ENCODE data around the gene PHF21A.
"Not testable (repeated sequence)": the region's sequence is repeated elsewhere in the genome, so short reads cannot be mapped to it uniquely, and the experiment has no call there.

The PHF21A gene

DNA sequence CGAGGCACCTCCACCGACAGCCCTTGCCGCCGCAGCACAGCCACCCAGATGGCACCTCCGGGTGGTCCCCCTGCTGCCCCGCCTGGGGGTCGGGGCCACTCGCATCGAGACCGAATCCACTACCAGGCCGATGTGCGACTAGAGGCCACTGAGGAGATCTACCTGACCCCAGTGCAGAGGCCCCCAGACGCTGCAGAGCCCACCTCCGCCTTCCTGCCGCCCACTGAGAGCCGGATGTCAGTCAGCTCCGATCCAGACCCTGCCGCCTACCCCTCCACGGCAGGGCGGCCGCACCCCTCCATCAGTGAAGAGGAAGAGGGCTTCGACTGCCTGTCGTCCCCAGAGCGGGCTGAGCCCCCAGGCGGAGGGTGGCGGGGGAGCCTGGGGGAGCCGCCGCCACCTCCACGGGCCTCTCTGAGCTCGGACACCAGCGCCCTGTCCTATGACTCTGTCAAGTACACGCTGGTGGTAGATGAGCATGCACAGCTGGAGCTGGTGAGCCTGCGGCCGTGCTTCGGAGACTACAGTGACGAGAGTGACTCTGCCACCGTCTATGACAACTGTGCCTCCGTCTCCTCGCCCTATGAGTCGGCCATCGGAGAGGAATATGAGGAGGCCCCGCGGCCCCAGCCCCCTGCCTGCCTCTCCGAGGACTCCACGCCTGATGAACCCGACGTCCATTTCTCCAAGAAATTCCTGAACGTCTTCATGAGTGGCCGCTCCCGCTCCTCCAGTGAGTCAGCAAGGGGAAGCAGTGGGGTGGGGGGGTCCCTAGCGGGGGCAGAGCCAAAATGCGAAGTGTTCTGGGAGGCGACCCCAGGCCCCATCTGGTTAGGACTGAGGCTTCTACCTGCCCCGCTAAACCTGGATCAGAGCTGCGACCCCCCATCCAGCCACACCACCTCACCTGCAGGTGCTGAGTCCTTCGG, 218.5 kb downstream of the PHF21A start:
- no peak for DNase-seq (ENCODE audit: low spot score)

GRCh38 chr11:45901626-45902025, 219.6 kb downstream of the PHF21A start:
- peak; percentile 94 for DNase-seq (ENCODE audit: low spot score)

- DNase-seq (ENCODE audit: low spot score): peak; percentile 75
Observed at GRCh38 chr11:45900916-45901617, 220.2 kb downstream of the PHF21A start.

- DNase-seq (ENCODE audit: low spot score): not testable (repeated sequence)
Observed at GRCh38 chr11:45900175-45900800, 221.0 kb downstream of the PHF21A start.

DNA sequence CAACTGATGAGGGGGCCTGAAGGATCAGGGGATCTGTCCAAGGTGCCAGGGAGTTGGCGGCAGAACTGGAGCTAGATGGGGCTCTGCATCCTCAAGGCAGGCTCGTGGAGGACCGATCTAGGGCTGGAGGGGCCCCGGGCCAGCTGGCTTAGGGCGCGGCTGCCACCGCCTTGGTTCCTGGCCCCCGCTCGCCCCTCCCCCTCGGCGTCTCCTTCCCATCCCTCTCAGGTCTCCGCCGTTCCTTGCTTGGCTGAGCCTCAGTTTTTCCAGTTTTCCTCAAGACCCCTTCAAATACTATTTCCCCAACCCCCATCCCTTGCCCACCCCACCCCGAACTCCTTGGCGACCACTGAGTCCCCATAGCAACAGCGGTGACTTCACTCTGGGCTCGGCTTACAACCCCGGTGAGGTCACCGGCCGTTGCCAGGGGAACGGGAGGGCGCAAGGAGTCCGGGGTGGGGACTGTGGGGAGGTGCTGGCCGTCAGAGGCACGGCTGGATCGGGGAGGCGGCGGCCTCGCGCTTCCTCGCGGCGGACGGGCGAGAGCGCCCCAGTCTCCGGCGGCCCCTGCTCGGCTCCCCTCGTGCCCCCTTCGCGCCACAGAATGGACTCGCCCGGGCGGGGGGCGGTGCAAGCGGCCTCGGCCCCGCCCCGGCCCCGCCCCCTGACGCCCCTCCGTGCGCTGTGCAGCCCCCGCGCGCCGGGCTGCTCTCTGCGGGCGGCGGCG, 221.6 kb downstream of the PHF21A start:
- peak; percentile 96 for DNase-seq (ENCODE audit: low spot score)

DNA sequence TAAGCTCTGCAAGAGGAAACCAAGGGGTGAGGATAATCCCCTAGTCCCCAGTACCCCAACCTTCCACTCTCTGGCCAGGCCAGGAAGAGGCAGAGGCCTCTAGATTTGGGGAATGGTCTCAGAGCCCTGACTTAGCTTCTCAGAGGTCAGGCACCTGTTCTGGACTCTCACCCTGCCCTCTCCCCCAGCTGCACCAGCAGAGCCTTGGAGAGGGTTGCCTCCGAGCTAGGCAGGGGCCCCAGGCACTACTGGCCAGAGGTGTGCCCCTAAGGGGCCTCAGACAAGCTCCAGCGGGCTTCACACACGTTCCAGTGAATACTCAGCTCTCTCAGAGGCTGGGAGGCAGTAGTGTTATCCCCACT, 222.2 kb downstream of the PHF21A start:
- no peak for DNase-seq (ENCODE audit: low spot score)

DNA sequence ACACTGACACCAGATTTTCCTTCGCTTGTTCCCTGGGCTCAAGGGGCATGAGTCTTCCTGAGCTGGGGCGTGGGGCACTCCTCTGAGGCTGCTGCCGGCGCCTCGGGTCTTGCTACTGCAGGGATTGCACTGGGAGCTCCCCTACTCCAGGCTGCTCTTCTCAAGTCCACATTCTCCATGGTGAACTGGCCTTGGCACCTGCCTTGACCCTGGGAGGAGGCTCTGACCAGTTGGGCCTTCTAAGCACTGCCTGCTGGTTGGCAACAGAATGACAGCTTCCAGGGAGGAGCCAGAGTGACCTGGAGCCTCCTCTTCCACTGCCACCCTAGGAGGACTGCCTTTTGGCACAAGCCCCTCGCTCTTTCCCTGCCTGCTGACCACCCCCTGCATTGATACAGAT, 223.7 kb downstream of the PHF21A start:
- DNase-seq (ENCODE audit: low spot score): no peak

GRCh38 chr11:45896422-45896984, 224.8 kb downstream of the PHF21A start:
- peak; percentile 46 for DNase-seq (ENCODE audit: low spot score)

DNA sequence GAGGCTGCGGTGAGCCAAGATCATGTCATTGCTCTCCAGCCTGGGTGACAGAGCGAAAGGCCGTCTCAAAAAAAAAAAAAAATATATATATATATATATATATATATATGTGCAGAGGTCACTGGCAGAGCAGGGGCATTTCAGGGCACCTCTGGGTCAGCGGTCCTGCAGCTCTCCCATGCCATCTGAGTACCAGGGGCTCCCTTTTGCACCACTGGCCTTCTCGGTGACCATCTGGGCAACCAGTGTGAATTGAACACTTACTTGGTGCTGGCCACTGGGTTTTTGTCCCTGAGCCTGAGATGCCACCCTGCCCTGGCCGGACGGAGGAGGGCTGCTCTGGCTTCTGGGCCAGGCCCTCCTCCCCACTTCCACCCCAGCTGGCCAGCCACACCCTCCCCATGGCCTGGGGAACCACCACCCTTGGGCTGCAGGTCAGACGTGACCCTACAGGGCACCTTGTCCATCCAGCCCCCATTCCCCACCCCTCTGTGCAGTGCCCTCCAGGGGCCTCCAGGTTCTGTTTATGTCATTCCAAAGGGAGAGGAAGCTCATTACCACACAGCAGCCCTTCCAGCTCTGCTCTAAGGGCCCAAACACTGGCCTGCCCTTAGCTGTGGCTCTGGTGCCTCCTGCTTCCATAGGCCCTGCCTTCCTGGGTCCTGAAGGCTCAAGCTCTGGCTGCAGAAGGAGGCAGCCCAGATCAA, 225.5 kb downstream of the PHF21A start:
- DNase-seq (ENCODE audit: low spot score): no peak

DNA sequence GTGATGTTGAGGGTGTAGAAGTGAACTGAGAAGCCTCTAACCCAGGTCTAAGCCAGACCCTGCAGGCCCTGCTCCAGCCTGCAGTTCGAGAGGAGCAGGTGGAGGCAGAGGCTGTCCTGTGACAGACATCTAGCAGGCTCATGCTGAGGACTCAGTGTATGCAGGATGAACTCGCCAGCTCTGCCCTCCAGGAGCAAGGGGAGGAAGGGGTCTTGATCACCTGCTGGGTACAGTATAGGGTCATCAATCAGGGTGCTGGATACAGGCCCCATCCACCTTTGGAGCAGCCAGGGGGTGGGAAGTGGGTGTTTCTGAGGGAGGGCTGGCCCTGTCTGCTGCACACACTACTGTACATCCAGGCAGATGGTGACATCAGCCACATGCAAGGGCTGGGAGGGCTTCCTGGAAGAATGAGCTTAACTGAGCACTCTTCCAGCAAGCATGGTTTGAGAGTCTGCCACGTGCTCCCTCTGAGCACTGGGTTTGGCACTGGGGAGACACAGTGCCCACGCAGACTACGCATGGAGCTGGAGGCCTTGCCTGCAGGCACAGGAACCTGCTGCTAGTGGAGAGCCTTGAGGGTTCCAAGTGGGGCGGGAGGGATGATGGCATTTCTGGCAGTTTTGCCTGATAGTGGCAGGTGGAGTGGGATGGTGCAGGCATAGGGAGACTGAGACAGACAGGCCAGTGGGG, 226.6 kb downstream of the PHF21A start:
- DNase-seq (ENCODE audit: low spot score): peak; percentile 66

DNA sequence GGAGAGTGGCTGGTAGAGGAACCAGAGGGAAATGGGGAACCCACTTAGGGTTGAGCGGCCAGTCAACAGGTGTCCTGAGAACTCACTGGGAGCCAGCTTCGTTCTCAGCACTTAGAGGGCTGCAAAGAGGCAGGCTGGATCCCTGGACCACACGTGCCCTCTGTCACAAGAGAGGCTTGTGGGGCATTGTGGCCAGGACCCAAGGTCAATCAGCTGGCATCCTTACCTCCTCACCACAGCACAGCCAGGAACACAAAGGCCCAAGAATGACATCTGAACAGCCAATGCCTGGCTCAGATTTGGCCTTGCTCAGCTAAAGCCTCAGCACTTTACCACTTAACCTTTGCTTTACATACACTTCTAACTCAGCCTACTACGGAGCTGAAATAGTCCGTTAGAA, 228.4 kb downstream of the PHF21A start:
- DNase-seq (ENCODE audit: low spot score): no peak

- no peak for DNase-seq (ENCODE audit: low spot score)
Observed at GRCh38 chr11:45890886-45891550, 230.2 kb downstream of the PHF21A start.

DNA sequence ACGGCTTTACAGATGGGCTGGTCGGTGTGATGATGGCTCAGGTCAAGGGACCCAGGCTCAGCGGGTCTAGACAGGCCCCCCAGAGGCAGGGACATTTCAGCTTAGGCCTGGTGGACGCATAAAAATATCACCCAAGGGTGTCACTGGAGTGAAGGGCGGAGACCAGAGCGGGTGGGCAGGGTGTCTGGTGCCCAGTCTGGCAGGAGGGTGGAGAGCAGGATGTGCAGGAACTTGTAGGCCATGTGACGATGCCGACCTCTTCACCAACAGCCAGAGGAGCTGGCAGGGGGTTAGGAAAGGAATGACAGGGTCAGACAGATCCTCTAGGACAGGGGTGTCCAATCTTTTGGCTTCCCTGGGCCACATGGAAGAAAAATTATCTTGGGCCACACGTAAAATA, 231.3 kb downstream of the PHF21A start:
- no peak for DNase-seq (ENCODE audit: low spot score)

DNA sequence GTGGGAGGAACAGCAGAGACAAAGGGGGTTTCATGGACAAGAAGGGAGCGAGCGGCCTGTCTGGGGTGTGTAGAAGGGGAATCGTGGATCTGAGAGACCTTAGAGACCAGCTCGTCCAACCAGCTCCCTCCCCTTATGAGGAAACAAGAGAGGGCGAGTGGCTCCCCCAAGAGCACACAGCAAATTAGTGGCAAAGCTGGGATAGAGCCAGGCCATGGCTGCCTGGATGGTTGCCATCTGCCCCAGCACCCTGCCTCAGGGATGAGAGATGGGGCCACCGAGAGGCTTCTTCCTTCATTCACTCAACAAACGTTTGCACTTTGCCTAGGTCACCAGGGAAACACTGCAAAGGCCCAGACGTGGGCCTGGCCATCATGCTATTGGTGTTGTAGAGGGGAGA, 231.7 kb downstream of the PHF21A start:
- DNase-seq (ENCODE audit: low spot score): no peak

DNA sequence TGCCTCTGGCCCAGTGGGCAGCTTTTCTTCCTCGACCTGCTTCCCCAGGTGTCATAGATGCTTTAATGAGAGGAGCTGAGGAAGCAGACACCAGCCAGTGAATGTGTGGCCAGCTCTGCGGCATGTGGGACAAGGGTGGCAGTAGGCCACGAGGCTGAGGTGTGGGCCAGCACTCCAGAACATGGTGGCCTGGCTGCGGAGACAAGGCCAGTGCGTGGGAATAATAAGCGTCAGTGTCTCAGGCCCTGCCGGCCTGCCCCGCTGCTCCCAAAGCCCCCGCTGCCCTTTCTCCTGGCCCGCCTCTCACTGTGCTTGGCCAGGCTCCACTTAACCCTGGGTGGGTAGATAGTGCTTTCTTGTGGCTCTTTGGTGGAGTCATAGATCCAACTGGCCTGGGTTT, 233.7 kb downstream of the PHF21A start:
- no peak for DNase-seq (ENCODE audit: low spot score)

DNA sequence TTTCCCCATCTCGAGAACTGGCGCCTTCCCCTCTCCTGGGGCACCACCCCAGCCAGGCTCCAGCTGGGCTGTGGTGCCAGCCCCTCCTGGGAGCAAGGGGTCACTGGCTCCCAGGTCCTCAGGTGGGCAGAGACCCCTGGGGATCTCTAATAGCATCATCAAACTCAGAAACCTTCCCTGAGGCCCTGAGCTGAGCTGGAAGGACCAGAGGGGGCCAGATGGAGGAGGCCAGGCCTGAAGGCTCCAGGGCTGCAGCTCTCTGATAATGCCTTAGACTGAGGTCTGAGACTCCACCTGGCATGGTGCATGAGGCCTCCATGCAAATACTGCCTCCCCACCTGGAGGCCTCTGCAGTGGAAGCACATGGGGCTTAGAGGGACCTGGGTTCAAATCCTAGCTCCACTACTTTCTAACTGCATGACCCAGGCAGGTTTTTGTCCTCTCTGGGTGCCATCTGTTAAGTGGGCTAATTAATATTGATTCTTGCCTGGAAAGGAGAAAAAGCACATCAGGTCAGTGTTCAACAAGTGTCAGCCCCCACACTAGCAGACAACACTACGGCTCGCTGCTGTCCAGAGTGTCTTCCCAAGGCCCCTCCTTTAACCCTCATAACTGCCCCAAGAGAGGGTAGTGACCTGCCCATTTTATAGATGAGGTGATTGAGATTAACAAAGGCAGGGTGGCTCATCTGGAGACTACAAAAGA, 234.3 kb downstream of the PHF21A start:
- DNase-seq (ENCODE audit: low spot score): no peak

DNA sequence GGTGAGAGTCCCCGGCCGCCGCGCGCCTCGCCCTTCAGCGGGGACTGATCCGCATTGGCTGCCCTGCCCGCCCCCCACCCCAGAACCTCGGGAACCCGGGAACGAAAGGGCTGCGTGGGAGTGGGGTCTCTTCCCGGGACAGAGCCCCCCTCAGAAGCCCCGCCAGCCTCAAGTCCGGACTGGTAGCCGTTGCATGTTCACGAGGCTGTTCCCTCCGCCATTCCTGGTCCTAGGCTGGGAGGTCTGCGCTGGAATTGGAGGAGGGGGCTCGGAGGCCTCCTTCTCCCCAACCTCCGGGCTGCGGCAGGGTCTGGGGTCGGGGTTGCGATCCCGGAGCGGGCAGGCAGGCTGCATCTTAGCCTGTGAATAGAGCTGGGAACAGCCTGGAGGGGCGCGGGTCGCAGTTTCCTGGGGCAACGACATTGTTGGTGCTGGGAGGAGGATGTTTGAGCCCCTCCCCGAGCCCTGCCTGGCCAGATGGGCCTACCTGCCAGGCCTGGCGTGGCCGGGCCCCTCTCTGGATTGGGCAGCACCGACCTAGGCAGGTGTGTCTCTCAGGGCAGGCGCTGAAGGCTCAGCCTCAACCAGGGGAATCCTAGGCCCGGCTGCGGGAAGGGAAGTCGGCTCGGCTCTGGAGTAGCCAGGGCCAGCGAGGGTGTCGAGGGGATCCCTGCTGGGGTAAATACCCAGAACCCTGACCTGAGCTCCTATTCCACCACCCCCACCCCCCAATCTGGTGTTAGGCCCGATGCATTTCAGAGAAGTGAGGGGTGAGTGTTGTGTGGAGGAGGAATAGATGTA, 235.1 kb downstream of the PHF21A start:
- DNase-seq (ENCODE audit: low spot score): no peak

- peak; percentile 56 for DNase-seq (ENCODE audit: low spot score)
Observed at GRCh38 chr11:45885274-45885920, 235.9 kb downstream of the PHF21A start, which contains the start of gene MAPK8IP1. MAPK8IP1 (plus strand) TSS chr11:45885651; CDS start chr11:45885821, 170 bp downstream.

Data from Ammon's horn (tissue), 1 donor.